CD1c-positive myeloid dendritic cell (primary cell): Measurements from ENCODE around the gene SH3YL1.

Experiments
- DNase-seq: peaks from one replicate; pipeline ENCODE4 v3.0.0-alpha.2; 2016; ENCODE audit errors: extremely low spot score

The SH3YL1 gene

GRCh38 chr2:223971-224760 lies 39.7 kb downstream of the SH3YL1 start:
- no peak for DNase-seq

GRCh38 chr2:223451-223850 lies 40.4 kb downstream of the SH3YL1 start:
- no peak for DNase-seq

GRCh38 chr2:216068-216467 lies 47.8 kb downstream of the SH3YL1 start:
- DNase-seq: no peak

GRCh38 chr2:213932-214693 lies 49.7 kb downstream of the SH3YL1 start:
- no peak for DNase-seq

GRCh38 chr2:211486-212184 lies 52.2 kb downstream of the SH3YL1 start:
- DNase-seq: no peak

- DNase-seq: no peak
These were observed 53.2 kb downstream of the SH3YL1 start for GRCh38 chr2:210660-211059.

- no peak for DNase-seq
These were observed 54.4 kb downstream of the SH3YL1 start for GRCh38 chr2:209470-209869.

GRCh38 chr2:208335-208734 lies 55.5 kb downstream of the SH3YL1 start:
- no peak for DNase-seq

- DNase-seq: no peak
These were observed 59.8 kb downstream of the SH3YL1 start for GRCh38 chr2:203984-204383.

- no peak for DNase-seq
These were observed 60.4 kb downstream of the SH3YL1 start for GRCh38 chr2:203401-203800.

- DNase-seq: no peak
These were observed 60.9 kb downstream of the SH3YL1 start for GRCh38 chr2:202945-203344.

- DNase-seq: no peak
These were observed 62.0 kb downstream of the SH3YL1 start for GRCh38 chr2:201648-202433.

- DNase-seq: no peak
These were observed 64.5 kb downstream of the SH3YL1 start for GRCh38 chr2:199041-199966.

GRCh38 chr2:196406-196805 lies 67.4 kb downstream of the SH3YL1 start:
- no peak for DNase-seq

- no peak for DNase-seq
These were observed 67.9 kb downstream of the SH3YL1 start for GRCh38 chr2:195932-196331.

GRCh38 chr2:193141-193671 lies 70.6 kb downstream of the SH3YL1 start:
- DNase-seq: no peak

- no peak for DNase-seq
These were observed 72.3 kb downstream of the SH3YL1 start for GRCh38 chr2:191311-192190.

GRCh38 chr2:187825-188224 lies 76.0 kb downstream of the SH3YL1 start:
- DNase-seq: no peak

- no peak for DNase-seq
These were observed 78.6 kb downstream of the SH3YL1 start for GRCh38 chr2:185221-185620.
